Neural progenitor cell (in vitro differentiated cells): ENCODE data around the gene ANK3.

ENCODE experiments used
- EZH2phosphoT487 ChIP-seq: fragments of 200-600 bp; sonication (generic); IDR thresholded peaks from 2 replicates; pipeline ENCODE4 v1.6.1; 2017; ENCODE audit warnings: antibody characterized with exemption
- TF ChIP-seq, protein P1 (sequence below): fragments of 200-600 bp; sonication (generic); IDR thresholded peaks from 2 replicates; pipeline ENCODE4 v1.5.1; 2017; ENCODE audit warnings: antibody characterized with exemption, mild to moderate bottlenecking

- TF ChIP-seq, protein P1, sequence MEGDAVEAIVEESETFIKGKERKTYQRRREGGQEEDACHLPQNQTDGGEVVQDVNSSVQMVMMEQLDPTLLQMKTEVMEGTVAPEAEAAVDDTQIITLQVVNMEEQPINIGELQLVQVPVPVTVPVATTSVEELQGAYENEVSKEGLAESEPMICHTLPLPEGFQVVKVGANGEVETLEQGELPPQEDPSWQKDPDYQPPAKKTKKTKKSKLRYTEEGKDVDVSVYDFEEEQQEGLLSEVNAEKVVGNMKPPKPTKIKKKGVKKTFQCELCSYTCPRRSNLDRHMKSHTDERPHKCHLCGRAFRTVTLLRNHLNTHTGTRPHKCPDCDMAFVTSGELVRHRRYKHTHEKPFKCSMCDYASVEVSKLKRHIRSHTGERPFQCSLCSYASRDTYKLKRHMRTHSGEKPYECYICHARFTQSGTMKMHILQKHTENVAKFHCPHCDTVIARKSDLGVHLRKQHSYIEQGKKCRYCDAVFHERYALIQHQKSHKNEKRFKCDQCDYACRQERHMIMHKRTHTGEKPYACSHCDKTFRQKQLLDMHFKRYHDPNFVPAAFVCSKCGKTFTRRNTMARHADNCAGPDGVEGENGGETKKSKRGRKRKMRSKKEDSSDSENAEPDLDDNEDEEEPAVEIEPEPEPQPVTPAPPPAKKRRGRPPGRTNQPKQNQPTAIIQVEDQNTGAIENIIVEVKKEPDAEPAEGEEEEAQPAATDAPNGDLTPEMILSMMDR, result no peak
- TF ChIP-seq EZH2phosphoT487, result no peak
These were observed 84.8 kb downstream of the ANK3 start for GRCh38 chr10:60304829-60305379.
